Neuronal stem cell (in vitro differentiated cells): ENCODE data around the gene CLEC16A.

Source experiments
- DNase-seq: peaks from one replicate; pipeline ENCODE4 v3.0.0-alpha.2; 2013; ENCODE audit warnings: low spot score
- H2AFZ ChIP-seq: one replicate; pipeline ENCODE4 v1.6.1; 2013; ENCODE audit warnings: mild to moderate bottlenecking, low read length, inconsistent platforms
- H2AK5ac ChIP-seq: 2 replicates; pipeline ENCODE4 v1.6.1; 2013; ENCODE audit warnings: low read depth, mild to moderate bottlenecking, inconsistent platforms, low read length, moderate library complexity, mixed read lengths
- H2BK120ac ChIP-seq: 2 replicates; pipeline ENCODE4 v1.6.1; 2013; ENCODE audit warnings: low read depth, mild to moderate bottlenecking, inconsistent platforms, low read length, moderate library complexity, mixed read lengths
- H2BK12ac ChIP-seq: one replicate; pipeline ENCODE4 v1.6.1; 2013; ENCODE audit warnings: low read length, inconsistent platforms
- H2BK15ac ChIP-seq: 2 replicates; pipeline ENCODE4 v1.6.1; 2013; ENCODE audit warnings: mild to moderate bottlenecking, low read length, inconsistent platforms, mixed read lengths
- H2BK5ac ChIP-seq: one replicate; pipeline ENCODE4 v1.6.1; 2013; ENCODE audit warnings: inconsistent platforms, mild to moderate bottlenecking, low read length, moderate library complexity
- H3K14ac ChIP-seq: one replicate; pipeline ENCODE4 v1.6.1; 2013; ENCODE audit warnings: low read length, inconsistent platforms
- H3K18ac ChIP-seq: 2 replicates; pipeline ENCODE4 v1.6.1; 2013; ENCODE audit warnings: low read length, inconsistent platforms
- H3K23ac ChIP-seq: 2 replicates; pipeline ENCODE4 v1.6.1; 2013; ENCODE audit warnings: low read depth, mild to moderate bottlenecking, mixed read lengths, low read length, inconsistent platforms; ENCODE audit not compliant: poor library complexity
- H3K27ac ChIP-seq: replicated peaks from 3 replicates; pipeline ENCODE4 v1.5.1; 2013; ENCODE audit warnings: low read length, inconsistent platforms
- H3K27me3 ChIP-seq, 3 experiments: 2 replicates each; pipeline ENCODE4 v1.6.1; 2013; ENCODE audit warnings: low read length in 3 of 3, mild to moderate bottlenecking in 2 of 3, inconsistent platforms in 1 of 3, low read depth in 1 of 3, mixed read lengths in 1 of 3, moderate library complexity in 1 of 3; ENCODE audit not compliant: control insufficient read depth in 3 of 3, insufficient read depth in 3 of 3
- H3K36me3 ChIP-seq, 2 donors: replicated peaks in 1 of 2; 2 replicates each; pipeline ENCODE4 v1.6.1; 2013; ENCODE audit warnings: low read length in 2 of 2; ENCODE audit not compliant: control insufficient read depth in 2 of 2, insufficient read depth in 2 of 2
- H3K4ac ChIP-seq: 2 replicates; pipeline ENCODE4 v1.6.1; 2013; ENCODE audit warnings: inconsistent platforms, mild to moderate bottlenecking, low read length, moderate library complexity
- H3K4me1 ChIP-seq, 2 donors: 1 replicate in 1 of 2; 2 replicates in 1 of 2; pipeline ENCODE4 v1.6.1; 2013; ENCODE audit warnings: low read length in 2 of 2, low read depth in 1 of 2; ENCODE audit not compliant: control insufficient read depth in 2 of 2, insufficient read depth in 1 of 2
- H3K4me2 ChIP-seq: one replicate; pipeline ENCODE4 v1.6.1; 2013; ENCODE audit warnings: mild to moderate bottlenecking, low read length, inconsistent platforms; ENCODE audit not compliant: insufficient read depth, poor library complexity, severe bottlenecking
- H3K4me3 ChIP-seq, 2 donors: 2 replicates each; pipeline ENCODE4 v1.5.1; 2013; ENCODE audit warnings: low read length in 2 of 2, mild to moderate bottlenecking in 2 of 2, inconsistent platforms in 1 of 2, moderate library complexity in 1 of 2
- H3K79me1 ChIP-seq: one replicate; pipeline ENCODE4 v1.6.1; 2013; ENCODE audit warnings: low read depth, mild to moderate bottlenecking, inconsistent platforms, low read length, moderate library complexity
- H3K9ac ChIP-seq: one replicate; pipeline ENCODE4 v1.6.1; 2013; ENCODE audit warnings: mild to moderate bottlenecking, low read depth, low read length, inconsistent platforms; ENCODE audit not compliant: poor library complexity
- H3K9me3 ChIP-seq, 2 donors: replicated peaks in 1 of 2; 2 replicates each; pipeline versions ENCODE3 to v1.6.1; 2013; ENCODE audit warnings: low read length in 2 of 2, mild to moderate bottlenecking in 2 of 2, inconsistent platforms in 1 of 2, low read depth in 1 of 2, mixed read lengths in 1 of 2, moderate library complexity in 1 of 2; ENCODE audit not compliant: control insufficient read depth in 2 of 2, insufficient read depth in 1 of 2
- H4K8ac ChIP-seq: one replicate; pipeline ENCODE4 v1.6.1; 2013; ENCODE audit warnings: low read depth, mild to moderate bottlenecking, inconsistent platforms, low read length, moderate library complexity
- H4K91ac ChIP-seq: one replicate; pipeline ENCODE4 v1.6.1; 2013; ENCODE audit warnings: low read length, low read depth, mild to moderate bottlenecking, inconsistent platforms; ENCODE audit not compliant: poor library complexity
- WGBS, 2 donors: extraction: QIAGEN DNeasy Blood & Tissue Kit; methylation state at CpG; one replicate each; pipeline ENCODE4 v1.1.7; 2013; ENCODE audit warnings: missing lambda C conversion rate in 2 of 2, mixed read lengths in 1 of 2; ENCODE audit not compliant: insufficient read length in 2 of 2, insufficient replicate concordance in 1 of 2; ENCODE audit errors: extremely low coverage in 2 of 2; 5-methylcytosine and 5-hydroxymethylcytosine counted together

Gene CLEC16A

DNA sequence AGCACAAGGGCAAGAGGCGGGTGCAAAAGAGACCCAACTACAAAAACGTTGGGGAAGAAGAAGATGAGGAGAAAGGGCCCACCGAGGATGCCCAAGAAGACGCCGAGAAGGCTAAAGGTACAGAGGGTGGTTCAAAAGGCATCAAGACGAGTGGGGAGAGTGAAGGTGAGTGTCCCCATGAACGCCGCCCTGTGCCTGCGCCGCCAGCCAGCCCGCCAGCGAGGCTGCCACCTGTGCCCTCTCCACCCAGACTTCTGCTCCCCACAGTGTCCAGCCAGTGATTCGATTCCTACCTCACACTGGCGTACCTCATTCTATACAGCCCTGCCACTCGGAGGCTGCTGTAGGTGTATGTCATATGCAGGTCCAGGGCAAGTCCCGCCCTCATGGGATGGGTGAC lies 58.8 kb downstream of the CLEC16A start:
- no peak overlapping the region for H3K4ac ChIP-seq
- WGBS, 2 donors: no CpG with 5 or more reads among the region's 16 CpGs
- H3K4me3 ChIP-seq: no peak overlapping the region
- H3K9ac ChIP-seq: no peak overlapping the region
- no peaks in the 10 kb centered on the region for H3K79me1 ChIP-seq
- no peak overlapping the region for H4K91ac ChIP-seq
- no peak for DNase-seq
- H2BK5ac ChIP-seq: no peak overlapping the region
- H3K27ac ChIP-seq: no peak overlapping the region
- H3K36me3 ChIP-seq: peaks cover 2 to 18% of the 10 kb centered on the region in 2 donors
- H2BK120ac ChIP-seq: no peak overlapping the region
- no peak overlapping the region for H2BK15ac ChIP-seq
- peak overlapping the region; percentile 67 for H3K14ac ChIP-seq
- no peak overlapping the region for H2AK5ac ChIP-seq
- H3K4me2 ChIP-seq: no peak overlapping the region
- peaks cover 7 to 17% of the 10 kb centered on the region in 2 donors for H3K4me1 ChIP-seq
- H3K23ac ChIP-seq: no peak overlapping the region
- H4K8ac ChIP-seq: no peak overlapping the region
- no peaks in the 10 kb centered on the region for H3K27me3 ChIP-seq
- H2AFZ ChIP-seq: no peak overlapping the region
- H2BK12ac ChIP-seq: no peak overlapping the region
- H3K18ac ChIP-seq: peak overlapping the region; percentile 65
- H3K9me3 ChIP-seq: no peaks in the 10 kb centered on the region

DNA sequence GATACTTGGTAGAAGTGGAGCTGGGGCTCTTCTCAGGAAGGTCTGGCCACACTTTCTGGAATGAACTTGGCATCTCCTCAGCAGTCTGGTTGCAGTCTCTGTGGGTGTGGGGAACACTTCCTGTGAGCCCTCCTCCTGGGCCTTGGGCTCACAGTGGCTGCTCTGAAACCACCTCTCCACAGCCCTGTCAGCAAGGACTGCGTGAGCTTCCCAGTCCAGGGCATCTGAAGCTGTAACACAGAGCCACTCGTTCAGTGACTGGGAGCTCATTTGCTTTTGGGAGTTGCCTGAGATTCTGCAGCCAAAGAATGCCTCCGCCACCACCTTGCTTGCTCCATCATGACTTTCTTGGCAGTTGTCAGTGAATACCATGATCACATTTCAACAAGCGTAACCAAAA lies 60.0 kb downstream of the CLEC16A start:
- WGBS, 2 donors: no CpG with 5 or more reads among the region's 4 CpGs
- H3K4ac ChIP-seq: no peak overlapping the region
- no peak overlapping the region for H3K18ac ChIP-seq
- H3K27me3 ChIP-seq: no peaks in the 10 kb centered on the region
- peaks cover 2 to 18% of the 10 kb centered on the region in 2 donors for H3K36me3 ChIP-seq
- H3K4me1 ChIP-seq: peaks cover 9 to 22% of the 10 kb centered on the region in 2 donors
- no peak overlapping the region for H3K27ac ChIP-seq
- no peak overlapping the region for H2BK15ac ChIP-seq
- no peak for DNase-seq
- H3K14ac ChIP-seq: no peak overlapping the region
- no peak overlapping the region for H3K23ac ChIP-seq
- no peak overlapping the region for H4K8ac ChIP-seq
- H2BK5ac ChIP-seq: peak overlapping the region; percentile 57
- H3K9me3 ChIP-seq: no peaks in the 10 kb centered on the region
- no peak overlapping the region for H2BK12ac ChIP-seq
- H4K91ac ChIP-seq: no peak overlapping the region
- H2AFZ ChIP-seq: no peak overlapping the region
- H3K9ac ChIP-seq: no peak overlapping the region
- no peak overlapping the region for H3K4me2 ChIP-seq
- no peaks in the 10 kb centered on the region for H3K79me1 ChIP-seq
- H2BK120ac ChIP-seq: no peak overlapping the region
- no peak overlapping the region for H2AK5ac ChIP-seq
- H3K4me3 ChIP-seq: no peak overlapping the region

- peaks cover 9 to 22% of the 10 kb centered on the region in 2 donors for H3K4me1 ChIP-seq
- no peak overlapping the region for H3K4me3 ChIP-seq
- no peak overlapping the region for H2AFZ ChIP-seq
- no peak overlapping the region for H3K27ac ChIP-seq
- H4K91ac ChIP-seq: no peak overlapping the region
- H3K27me3 ChIP-seq: no peaks in the 10 kb centered on the region
- H2BK120ac ChIP-seq: no peak overlapping the region
- H3K9me3 ChIP-seq: no peaks in the 10 kb centered on the region
- no peak overlapping the region for H2BK15ac ChIP-seq
- H3K18ac ChIP-seq: no peak overlapping the region
- H2BK12ac ChIP-seq: no peak overlapping the region
- no peaks in the 10 kb centered on the region for H3K79me1 ChIP-seq
- no peak overlapping the region for H3K23ac ChIP-seq
- DNase-seq: no peak
- H3K36me3 ChIP-seq: peaks cover 2 to 21% of the 10 kb centered on the region in 2 donors
- no peak overlapping the region for H3K4ac ChIP-seq
- H4K8ac ChIP-seq: no peak overlapping the region
- no peak overlapping the region for H3K9ac ChIP-seq
- H3K14ac ChIP-seq: no peak overlapping the region
- H2AK5ac ChIP-seq: no peak overlapping the region
- no CpG with 5 or more reads among the region's 5 CpGs for WGBS, 2 donors
- no peak overlapping the region for H2BK5ac ChIP-seq
- no peak overlapping the region for H3K4me2 ChIP-seq
These were observed 60.7 kb downstream of the CLEC16A start for GRCh38 chr16:11004973-11005610.

DNA sequence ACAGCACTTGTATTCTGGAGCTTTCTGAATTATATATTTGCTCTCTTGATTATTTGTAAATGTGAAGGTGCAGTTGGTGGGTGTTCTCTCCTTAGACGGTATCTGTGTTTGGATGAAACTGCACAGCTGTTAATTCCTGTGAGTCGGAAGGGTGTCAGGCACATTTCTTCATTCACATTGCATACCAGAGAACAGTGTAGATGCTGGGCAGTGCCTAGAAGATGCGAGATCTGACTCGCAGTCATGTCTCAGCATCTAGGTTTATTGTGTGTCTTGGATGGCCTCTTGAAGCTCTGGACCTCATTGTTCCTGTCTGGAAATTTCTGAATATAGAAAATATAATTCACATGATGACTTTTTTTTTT lies 61.2 kb downstream of the CLEC16A start:
- no peak overlapping the region for H3K18ac ChIP-seq

More for the DNA sequence above, 61.2 kb downstream of the CLEC16A start:
- H3K27ac ChIP-seq: no peak overlapping the region
- H3K4ac ChIP-seq: no peak overlapping the region
- no peak overlapping the region for H4K91ac ChIP-seq
- WGBS, 2 donors: no CpG with 5 or more reads among the region's 4 CpGs
- H3K14ac ChIP-seq: no peak overlapping the region
- H2AK5ac ChIP-seq: no peak overlapping the region
- no peak overlapping the region for H3K23ac ChIP-seq
- H3K27me3 ChIP-seq: no peaks in the 10 kb centered on the region
- no peak overlapping the region for H3K9ac ChIP-seq
- H4K8ac ChIP-seq: no peak overlapping the region
- peaks cover 9 to 20% of the 10 kb centered on the region in 2 donors for H3K4me1 ChIP-seq
- no peak overlapping the region for H3K4me2 ChIP-seq
- H2BK12ac ChIP-seq: no peak overlapping the region
- H3K36me3 ChIP-seq: peaks cover 2 to 21% of the 10 kb centered on the region in 2 donors
- no peak for DNase-seq
- no peaks in the 10 kb centered on the region for H3K9me3 ChIP-seq
- no peak overlapping the region for H2BK120ac ChIP-seq
- H3K4me3 ChIP-seq: no peak overlapping the region
- H2AFZ ChIP-seq: no peak overlapping the region
- H2BK15ac ChIP-seq: no peak overlapping the region
- no peaks in the 10 kb centered on the region for H3K79me1 ChIP-seq
- no peak overlapping the region for H2BK5ac ChIP-seq
